GM10266 (cell line): ENCODE results near the gene CTAGE15.
"Not testable (repeated sequence)": the region's sequence is repeated elsewhere in the genome, so short reads cannot be mapped to it uniquely, and the experiment has no call there.

Experiments used
- DNase-seq: peaks from one replicate; pipeline ENCODE4 v3.0.0; 2012; ENCODE audit errors: extremely low spot score

The CTAGE15 gene, protein sequence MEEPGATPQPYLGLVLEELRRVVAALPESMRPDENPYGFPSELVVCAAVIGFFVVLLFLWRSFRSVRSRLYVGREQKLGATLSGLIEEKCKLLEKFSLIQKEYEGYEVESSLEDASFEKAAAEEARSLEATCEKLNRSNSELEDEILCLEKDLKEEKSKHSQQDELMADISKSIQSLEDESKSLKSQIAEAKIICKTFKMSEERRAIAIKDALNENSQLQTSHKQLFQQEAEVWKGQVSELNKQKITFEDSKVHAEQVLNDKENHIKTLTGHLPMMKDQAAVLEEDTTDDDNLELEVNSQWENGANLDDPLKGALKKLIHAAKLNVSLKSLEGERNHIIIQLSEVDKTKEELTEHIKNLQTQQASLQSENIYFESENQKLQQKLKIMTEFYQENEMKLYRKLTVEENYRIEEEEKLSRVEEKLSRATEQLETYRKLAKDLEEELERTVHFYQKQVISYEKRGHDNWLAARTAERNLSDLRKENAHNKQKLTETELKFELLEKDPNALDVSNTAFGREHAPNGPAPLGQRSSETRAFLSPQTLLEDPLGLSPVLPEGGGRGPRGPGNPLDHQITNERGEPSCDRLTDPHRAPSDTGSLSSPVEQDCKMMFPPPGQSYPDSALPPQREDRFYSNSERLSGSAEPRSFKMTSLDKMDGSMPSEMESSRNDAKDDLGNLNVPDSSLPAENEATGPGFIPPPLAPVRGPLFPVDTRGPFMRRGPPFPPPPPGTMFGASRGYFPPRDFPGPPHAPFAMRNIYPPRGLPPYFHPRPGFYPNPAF

DNA sequence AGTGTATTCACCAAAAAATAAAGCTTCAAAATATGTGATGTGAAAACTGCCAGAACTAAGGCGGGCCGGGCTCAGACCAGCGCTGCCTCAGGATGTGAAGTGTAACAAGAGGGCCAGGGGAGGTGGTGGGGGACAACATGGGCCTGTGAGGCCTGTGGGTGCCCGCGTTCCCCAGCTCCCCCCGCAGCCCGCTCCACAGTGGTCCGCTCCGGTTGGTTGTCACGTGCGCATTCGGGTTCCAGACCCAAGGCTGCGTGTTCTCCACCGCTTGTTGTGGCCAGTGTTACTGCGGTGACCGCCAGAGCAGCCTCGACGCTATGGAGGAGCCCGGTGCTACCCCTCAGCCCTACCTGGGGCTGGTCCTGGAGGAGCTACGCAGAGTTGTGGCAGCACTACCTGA, at the start of gene CTAGE15:
Gene CTAGE15 (plus strand): TSS at position 301 of the 400 bp plus-strand sequence. CDS start 17 bp downstream, at position 318.
- DNase-seq = not testable (repeated sequence)

DNA sequence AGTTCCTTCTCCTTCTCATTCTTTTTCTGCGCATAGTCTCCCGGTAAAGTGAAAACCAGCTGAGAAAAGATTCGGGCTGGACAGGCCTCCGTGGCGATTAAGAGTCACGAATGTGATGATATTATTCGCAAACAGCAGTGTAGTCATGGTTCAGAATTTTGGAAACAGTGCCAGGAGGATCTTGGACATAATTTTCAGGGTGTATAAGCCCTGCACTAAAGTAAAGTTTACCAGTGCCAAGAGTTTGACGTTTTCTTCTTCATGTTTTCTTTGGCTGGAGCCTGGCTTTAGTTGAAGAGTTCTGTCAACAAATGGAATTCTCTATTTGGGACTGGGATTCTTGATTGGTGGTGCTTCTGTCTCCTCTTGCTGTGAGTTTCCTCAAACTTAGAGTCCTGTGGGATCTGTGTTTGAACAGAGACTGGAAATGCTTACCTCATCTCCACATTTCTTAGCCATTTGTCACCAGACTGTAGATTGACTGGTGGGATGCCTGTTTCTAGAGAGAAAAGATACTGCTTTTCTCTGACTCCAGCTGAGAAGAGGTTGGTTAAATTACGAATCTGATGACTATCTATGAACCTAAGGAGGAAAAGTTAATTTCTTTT, 49.2 kb upstream of the CTAGE15 start:
- not testable (repeated sequence) for DNase-seq

DNA sequence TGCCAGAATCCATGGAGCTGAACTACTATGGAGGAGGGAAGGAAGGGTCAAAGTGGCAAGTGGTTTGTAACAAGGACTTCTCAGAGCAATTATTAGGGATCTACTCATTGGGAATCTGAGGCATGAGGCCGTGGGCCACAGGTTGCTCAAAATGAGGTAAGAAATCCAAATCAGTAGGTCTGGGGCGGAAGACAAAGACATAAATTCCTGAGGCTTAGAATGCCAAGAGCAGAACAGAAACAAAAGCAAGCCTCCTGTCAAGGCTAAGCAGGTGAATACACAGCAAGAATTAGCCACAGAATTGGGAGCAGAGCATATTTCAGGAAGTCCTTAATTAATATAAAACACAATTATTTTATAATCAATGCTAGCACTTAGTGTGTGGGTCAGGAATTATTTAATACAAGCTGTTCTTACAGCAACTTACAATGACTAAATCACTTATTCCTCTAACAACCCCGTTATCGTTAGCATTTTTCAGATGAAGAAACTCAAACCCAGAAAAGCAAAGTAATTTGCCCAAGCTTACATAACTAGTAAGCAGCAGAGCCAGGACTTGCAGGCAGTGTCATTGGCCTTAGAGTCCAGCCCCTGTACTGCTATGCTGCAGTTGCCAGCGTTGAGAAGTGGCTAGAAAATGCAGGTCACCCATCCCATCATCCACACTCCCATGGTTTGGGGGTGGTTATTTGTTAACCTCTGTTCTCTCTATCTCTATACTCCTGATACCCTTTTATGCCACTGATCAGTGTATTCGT, 40.3 kb upstream of the CTAGE15 start:
- not testable (repeated sequence) for DNase-seq

DNA sequence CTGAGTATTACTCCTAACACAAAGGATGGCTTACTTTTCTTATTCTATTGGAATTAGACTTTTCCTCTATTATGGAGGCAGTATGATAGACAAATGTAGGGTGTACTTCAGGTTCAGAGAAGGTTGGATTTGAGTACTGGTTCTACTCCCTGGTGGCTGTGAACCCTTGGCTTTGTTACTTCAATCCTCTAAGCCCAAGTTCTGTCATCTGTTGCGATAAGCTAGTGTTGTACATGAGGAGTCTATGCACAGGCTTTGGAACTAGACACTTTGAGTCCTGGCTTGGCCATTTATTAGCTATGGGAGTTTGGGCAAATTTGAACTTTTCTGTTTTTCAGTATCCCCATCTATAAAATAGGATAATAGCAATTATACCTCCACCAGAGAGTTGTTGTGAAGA, 39.7 kb upstream of the CTAGE15 start:
- DNase-seq = not testable (repeated sequence)

DNA sequence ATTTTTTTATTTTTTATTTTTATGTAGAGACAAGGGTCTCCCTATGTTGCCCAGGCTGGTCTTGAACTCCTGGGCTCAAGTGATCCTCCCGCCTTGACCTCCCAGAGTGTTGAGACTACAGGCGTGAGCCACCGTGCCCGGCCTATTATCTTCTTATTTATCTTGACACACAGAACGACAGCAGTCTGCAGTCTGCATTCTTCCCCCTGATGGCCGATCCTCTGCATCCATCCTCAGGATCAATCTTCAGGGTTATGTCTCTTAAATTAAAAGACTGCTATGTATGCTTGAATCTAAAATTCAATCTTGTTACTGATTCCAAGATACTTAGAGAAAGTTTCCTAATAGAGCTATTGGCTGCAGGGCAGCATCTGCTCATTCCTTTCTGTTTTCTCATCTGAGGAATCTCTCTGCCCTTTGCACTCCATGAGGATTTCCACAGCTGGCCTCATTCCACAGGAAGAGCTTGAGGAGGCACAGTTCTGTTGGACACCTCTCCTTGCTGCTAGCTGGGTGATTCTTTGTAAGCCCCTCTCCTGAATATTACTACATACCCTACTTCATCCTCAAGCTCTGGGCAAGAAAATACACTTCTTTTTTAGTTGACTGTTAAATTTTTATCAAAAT, 38.3 kb upstream of the CTAGE15 start:
- not testable (repeated sequence) for DNase-seq

DNA sequence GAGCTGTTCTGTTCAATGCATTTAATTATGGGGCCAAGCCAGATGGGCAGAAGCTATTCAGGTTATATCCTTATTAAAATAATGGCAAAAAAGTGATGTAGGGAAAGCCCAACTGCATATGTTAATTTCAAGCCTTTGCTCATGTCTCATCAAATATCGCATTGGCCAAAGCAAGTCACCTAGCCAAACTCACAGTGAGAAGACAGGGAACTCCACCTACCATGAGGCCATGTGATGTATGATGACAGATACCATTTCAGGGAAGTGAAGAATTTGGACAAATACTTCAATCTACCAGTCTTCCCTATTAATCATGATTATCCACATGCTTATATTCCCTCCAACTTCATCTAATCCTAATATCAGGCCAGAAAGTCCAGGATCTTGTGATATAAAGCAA, 35.2 kb upstream of the CTAGE15 start:
- not testable (repeated sequence) for DNase-seq

DNA sequence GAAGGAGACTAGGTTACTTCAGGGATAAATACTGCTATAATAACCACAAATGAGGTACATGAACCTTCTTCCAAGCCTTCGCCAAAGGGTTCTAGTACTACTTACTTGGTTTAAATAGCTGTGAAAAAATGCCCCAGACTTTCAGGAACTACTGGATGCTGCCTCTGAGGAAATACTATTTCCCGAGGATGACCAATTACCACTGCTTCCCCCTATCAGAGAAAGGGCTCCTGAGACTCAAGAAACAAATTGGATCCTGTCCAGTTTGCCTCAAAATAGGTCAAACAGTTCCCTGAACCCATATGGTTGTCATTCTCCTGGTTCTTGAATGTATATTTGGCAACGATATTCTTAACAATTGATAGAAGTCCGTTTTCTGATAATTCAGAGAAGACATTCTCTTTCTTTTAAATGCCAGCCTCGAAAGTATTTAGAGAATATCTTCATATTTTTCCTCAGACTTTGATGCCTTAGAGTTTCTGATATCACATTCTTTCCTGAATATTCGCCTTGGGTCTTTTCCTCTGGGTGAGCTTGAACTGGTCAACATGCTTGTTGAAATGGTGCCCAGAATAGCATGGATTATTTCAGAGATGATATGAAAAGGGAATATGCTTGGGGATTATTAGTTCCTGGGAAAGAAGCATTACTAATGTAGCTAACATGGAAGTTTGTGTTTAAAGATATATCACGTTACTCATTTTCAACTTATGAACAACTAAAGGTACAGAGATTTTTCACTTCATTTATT, 28.1 kb upstream of the CTAGE15 start:
- DNase-seq = not testable (repeated sequence)

DNA sequence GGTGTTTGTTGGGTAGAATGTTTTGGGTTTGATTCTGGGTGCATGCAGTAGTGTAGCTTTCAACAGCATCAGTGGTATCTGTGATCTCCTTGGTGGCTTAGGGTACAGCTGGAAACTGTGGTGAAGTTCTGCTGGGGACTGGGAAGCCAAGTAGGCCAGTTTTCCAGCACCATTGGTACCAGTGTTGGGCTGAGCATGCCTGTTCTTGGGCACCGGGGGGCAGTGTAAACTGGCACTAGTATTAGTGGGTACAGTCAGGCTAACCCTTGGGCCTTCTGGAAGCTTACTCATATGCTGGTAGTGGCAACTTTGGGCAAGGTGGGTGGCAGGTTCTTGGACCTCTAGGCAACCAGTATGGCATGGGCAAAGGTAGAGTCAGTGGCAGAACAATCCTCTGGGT, 15.6 kb upstream of the CTAGE15 start:
- not testable (repeated sequence) for DNase-seq

DNA sequence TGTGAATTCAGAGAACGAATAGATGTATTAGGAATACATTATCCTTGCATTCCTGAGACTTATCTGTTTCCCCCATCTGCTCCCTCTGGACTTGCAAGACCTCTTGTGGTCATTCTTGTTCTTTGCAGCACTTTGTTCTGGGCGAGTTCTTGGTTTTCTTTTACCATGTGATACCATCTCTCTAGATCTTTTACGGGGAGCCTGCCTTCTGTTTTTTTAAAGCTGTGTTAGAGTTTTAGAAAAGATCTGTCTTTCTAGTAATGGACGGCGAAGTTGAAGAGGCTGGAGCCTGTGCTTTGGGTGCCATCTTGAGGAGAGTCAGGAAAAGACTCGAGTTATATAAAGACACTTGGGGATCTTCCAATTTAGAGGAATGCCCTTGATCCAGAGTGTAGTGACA, 8.3 kb upstream of the CTAGE15 start:
- DNase-seq = not testable (repeated sequence)

DNA sequence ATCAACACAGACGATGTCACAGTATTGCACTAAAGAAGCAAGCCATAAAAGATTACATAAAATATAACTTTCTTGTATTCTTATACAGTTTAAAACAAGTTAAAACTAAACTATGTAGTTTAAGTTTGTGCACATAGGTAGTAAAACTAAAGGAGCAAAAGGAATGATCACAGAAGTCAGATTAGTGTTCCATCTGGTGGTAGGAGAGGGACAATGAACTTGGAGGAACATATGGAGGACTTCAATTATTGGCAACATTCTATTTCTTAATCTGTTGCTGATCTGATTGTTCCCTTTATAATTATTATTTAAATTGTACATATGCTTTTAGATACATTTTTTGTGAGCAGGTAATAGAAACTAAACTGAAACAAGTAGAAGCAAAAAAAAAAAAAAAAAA, 5.6 kb upstream of the CTAGE15 start:
- not testable (repeated sequence) for DNase-seq

DNA sequence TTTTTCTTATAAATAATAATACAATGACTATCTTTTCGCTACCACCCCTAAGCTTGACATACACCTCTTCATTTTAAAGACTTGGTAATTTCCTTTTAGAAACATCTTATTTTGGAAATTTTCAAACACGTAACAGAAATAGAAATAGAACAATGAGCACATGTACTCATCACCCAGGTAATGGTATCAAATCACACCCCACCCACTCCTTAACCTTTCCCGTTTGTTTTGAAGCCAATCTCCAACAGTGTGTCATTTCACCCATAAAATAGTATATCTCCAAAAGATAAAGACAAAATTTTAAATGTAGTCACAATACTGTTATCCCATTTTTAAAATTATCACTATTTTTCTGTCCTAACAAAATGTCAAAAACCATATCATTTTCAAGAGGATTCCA, 16.6 kb downstream of the CTAGE15 start:
- DNase-seq = not testable (repeated sequence)

DNA sequence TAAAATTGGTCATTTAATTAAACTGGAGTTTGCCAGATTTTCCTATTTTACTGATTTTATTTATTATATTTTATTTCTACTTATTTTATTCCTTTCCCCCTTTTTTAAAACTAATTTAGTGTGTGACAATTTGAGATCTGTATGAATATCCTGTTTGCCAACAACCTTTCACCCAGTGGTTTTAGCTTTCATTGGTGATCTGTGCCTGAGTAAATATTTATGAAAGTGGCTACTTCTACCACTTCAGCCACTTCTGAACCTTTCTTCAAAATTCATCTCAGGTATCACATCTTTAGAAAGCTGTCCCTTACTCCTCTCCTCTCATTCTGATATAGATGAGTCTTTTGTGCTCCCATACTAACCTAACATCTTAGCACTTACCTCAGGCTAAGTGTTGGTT, 18.3 kb downstream of the CTAGE15 start:
- not testable (repeated sequence) for DNase-seq

DNA sequence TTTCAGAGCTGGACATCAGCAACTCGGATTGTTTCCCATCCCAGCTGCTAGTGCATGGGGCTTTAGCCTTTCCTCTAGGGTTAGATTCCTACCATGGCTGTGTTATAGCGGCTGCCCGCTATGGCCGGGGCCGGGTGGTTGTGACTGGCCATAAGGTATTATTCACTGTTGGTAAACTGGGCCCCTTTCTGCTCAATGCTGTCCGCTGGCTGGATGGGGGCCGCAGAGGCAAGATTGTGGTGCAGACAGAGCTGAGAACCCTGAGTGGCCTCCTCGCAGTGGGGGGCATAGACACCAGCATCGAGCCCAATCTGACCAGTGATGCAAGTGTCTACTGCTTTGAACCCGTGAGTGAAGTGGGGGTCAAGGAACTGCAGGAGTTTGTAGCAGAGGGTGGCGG, 26.5 kb downstream of the CTAGE15 start:
- not testable (repeated sequence) for DNase-seq

DNA sequence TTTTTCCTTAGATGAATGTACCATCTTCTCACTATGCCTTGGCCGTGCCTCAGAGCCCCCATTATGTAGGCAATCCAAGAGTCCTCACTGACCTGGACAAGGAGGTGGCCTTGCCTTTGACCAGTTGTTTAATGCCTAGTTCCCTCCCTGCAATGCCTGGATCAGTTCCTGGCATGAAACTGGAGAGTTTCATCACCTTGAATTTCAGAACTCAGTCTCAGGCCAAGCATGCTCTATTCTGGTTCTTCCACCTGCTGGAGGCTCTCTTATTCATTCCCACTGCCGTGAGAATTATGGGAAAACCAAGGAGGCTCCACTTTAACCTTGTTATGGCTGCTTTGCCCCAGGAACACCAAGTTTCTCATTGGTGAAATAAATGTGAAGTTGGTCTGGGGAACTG, 31.9 kb downstream of the CTAGE15 start:
- DNase-seq = not testable (repeated sequence)

DNA sequence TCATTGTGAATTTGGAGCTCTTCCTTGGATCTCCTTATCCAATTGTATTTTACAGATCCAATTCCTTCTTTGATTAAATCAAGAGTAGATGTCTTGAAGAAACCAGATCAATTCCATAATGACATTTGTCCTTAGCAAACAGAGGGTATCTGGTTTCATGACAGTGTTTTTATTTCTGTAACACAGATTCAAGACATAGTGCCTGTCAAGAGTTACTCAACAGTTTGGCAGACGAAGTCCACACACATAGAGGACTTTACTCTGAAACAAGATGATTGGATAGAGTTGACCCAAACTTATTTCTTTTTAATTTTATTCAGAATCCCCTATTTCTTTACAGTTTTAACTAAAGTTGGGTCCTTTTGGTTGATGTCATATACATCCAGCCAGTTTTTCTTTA, 34.5 kb downstream of the CTAGE15 start:
- DNase-seq = not testable (repeated sequence)

DNA sequence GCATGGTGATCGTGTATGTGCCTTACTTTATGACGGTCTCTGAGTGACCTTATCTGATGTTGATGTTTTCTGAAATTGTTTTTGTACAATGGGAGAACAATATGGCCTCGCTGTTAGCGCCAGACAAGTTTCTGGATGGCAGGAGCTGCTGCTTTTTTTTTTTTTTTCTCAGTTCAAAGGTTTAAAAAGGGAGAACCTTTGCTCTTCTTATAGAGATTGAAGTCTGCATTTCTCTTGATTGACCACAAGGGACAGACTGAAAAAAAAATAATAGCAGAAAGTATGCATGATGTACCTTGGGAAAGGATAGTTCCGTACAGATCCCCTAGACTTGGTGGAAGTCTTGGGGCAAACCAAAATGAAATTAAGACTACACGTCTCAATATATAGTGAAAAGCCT, 43.9 kb downstream of the CTAGE15 start:
- DNase-seq = not testable (repeated sequence)

DNA sequence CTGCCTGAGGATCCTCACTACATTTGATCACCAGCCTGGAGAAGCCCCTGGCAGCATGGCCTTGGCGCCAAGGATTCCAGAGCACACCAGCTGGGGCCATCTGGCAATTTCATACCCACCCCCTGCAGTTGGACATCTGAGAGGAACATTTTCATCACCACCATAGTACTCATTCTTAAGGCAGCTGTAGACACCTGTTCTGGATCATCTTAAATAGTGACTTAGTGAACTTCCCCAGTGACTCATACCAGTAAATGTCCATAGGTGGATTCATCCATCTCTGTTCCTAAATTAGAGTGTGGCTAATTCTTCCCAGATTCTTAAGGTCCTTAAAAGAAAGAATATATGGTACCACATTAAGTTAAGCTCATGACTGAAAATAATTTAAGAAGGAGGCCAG, 45.6 kb downstream of the CTAGE15 start:
- DNase-seq = not testable (repeated sequence)
